H54 (cell line): ENCODE data around the gene ACAT2.
A peak's percentile ranks its signal among the peaks of the same experiment; 100 is the strongest.
"Not testable (repeated sequence)": the region's sequence is repeated elsewhere in the genome, so short reads cannot be mapped to it uniquely, and the experiment has no call there.

ENCODE experiments used
- DNase-seq: peaks from one replicate; pipeline ENCODE4 v3.0.0; 2011; ENCODE audit warnings: low spot score, mixed read lengths; ENCODE audit not compliant: insufficient read length
- FAIRE-seq: peaks from 3 replicates; lab custom pipeline; 2011; peaks lifted over from hg19 to GRCh38; lab: Jason Lieb, UNC
- POLR2A ChIP-seq: IDR thresholded peaks from 2 replicates; pipeline ENCODE4 v1.6.1; 2011; ENCODE audit warnings: low read depth, mild to moderate bottlenecking, low read length

The ACAT2 gene

DNA sequence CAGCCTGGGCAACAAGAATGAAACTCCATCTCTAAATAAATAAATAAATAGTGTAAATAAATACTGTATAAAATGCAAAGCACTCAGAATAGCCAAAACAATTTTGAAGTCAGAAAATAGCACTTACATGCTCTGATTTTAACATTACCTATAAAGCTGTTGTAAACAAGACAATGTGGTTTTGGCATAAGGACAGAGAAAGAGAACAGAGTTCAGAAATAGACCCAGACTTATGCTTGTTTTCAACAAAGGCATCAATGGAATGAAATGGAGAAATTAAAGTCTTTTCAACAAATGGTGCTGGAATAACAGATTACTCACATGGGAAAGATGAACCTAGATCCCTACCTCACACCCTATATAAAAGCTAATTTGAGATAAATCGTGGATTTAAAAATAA, 10.4 kb downstream of the ACAT2 start:
- TF ChIP-seq POLR2A: no peak
- FAIRE-seq (no peak), DNase-seq (no peak)

GRCh38 chr6:159777240-159777904, 15.5 kb downstream of the ACAT2 start:
- no peak for FAIRE-seq
- TF ChIP-seq POLR2A: no peak
- no peak for DNase-seq

GRCh38 chr6:159778131-159778530, 16.3 kb downstream of the ACAT2 start:
- FAIRE-seq: no peak
- no peak for DNase-seq
- TF ChIP-seq POLR2A: no peak

DNA sequence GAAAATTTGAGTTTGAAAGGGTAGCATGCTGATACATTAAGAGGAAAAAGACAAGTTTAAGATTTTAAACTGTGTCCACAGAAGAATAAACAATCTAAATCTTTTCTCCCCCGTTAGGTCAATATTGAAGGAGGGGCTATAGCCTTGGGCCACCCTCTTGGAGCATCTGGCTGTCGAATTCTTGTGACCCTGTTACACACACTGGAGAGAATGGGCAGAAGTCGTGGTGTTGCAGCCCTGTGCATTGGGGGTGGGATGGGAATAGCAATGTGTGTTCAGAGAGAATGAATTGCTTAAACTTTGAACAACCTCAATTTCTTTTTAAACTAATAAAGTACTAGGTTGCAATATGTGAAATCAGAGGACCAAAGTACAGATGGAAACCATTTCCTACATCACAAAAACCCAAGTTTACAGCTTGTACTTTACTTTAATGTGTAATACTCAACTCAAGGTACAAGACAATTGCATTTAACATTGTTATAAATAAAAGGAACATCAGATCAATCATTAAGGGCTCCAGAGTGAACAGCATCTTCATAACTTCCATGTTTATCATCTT, 16.8 kb downstream of the ACAT2 start:
- no peak for TF ChIP-seq POLR2A
- no peak for DNase-seq

DNA sequence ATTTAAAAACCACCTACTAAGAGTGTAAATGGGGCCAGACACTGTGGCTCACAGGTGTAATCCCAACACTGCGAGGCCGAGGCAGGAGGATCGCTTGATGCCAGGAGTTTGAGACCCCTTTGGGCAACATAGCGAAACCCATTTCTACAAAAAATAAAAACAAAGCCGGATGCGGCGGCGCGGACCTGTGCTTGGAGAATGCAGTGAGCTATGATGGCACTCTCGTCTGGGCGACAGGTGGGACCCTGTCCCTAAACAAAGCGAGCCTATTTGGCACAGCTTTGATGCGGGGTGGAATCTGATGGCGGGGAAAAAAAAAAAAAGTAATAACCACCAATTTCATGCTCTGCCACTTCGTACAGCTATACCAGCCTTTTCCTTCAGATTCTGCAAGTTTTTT, 26.4 kb downstream of the ACAT2 start:
- no peak for FAIRE-seq
- no peak for DNase-seq
- no peak for TF ChIP-seq POLR2A

More for the DNA sequence above, 16.8 kb downstream of the ACAT2 start:
- no peak for FAIRE-seq

GRCh38 chr6:159788753-159789376, 27.0 kb downstream of the ACAT2 start:
- DNase-seq (peak; percentile 15), FAIRE-seq (no peak)
- TF ChIP-seq POLR2A: no peak

DNA sequence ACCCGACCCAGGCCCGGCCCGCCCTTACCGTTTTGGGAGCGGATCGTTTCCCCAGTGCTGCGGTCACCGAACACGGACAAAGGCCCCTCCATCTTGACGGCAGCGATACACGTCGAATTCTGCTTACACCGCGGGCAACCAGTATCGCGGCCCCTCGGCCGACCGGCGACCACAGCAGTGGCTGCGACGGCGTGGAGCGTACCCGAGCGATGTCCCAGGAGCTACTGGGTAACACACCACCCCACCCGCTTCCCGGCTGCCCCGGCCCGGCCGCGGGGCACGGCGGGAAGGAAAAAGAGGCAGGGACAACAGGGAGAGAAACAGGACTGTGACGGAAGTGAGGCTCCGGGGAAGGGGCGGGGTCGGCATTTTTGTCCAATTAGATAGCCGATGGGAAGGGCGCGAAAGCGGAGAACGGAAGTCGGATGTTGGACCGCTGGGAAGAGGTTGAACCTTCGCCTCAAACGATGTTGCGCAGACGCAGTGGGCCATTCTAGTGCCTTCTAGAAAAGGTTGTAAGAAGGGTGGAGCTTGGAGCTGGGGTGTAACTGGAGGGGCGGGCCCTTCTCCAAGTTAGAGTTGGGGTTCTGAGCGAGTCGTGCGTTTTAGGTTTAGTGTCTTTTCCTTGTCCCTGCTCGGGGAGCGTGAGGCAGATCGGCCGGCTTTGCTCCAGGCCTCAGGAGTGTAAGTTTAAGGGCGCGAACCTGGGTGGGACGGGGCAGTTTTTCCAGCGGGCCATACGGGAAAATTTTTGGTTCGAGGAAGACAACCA, 27.7 kb downstream of the ACAT2 start, which contains the start of gene TCP1:
TCP1 (minus strand) TSS at position 226 of the 772 bp plus-strand sequence; CDS start at position 92, 134 bp downstream.
- FAIRE-seq (peak; percentile 61), DNase-seq (peak; percentile 77)
- peak; percentile 97 for TF ChIP-seq POLR2A

GRCh38 chr6:159790149-159790955, 28.5 kb downstream of the ACAT2 start, which contains the start of gene MRPL18:
MRPL18 (plus strand) TSS chr6:159790467; CDS start chr6:159790588, 121 bp downstream.
- DNase-seq (peak; percentile 70), FAIRE-seq (peak; percentile 73)
- no peak for TF ChIP-seq POLR2A

GRCh38 chr6:159790956-159791598, 29.2 kb downstream of the ACAT2 start:
- TF ChIP-seq POLR2A: no peak
- FAIRE-seq (no peak), DNase-seq (no peak)

- not testable (repeated sequence) for FAIRE-seq, DNase-seq
Measured at GRCh38 chr6:159794976-159795375, 33.1 kb downstream of the ACAT2 start.

GRCh38 chr6:159797554-159797953, 35.7 kb downstream of the ACAT2 start:
- FAIRE-seq (no peak), DNase-seq (no peak)
- TF ChIP-seq POLR2A: no peak

- no peak for FAIRE-seq
- no peak for DNase-seq
- TF ChIP-seq POLR2A: no peak
Measured at GRCh38 chr6:159800141-159800865, 38.5 kb downstream of the ACAT2 start, which contains the start of gene PNLDC1. PNLDC1 (plus strand) TSS chr6:159800276; CDS start chr6:159800308, 32 bp downstream.
